ENCODE data around the gene ZNF296. TPM values are rescaled to one million over a fixed set of nuclear protein-coding genes. Genes with fewer than 3 reads are reported as not detected.
"Not testable (repeated sequence)": the region's sequence is repeated elsewhere in the genome, so short reads cannot be mapped to it uniquely, and the experiment has no call there.

ZNF296 gene
- total and polyA plus RNA-seq, 2 donors (not counting 3 experiments of a cell fraction or from before 2014, with no cell fraction given), result 0.35 to 1.8 TPM

DNA sequence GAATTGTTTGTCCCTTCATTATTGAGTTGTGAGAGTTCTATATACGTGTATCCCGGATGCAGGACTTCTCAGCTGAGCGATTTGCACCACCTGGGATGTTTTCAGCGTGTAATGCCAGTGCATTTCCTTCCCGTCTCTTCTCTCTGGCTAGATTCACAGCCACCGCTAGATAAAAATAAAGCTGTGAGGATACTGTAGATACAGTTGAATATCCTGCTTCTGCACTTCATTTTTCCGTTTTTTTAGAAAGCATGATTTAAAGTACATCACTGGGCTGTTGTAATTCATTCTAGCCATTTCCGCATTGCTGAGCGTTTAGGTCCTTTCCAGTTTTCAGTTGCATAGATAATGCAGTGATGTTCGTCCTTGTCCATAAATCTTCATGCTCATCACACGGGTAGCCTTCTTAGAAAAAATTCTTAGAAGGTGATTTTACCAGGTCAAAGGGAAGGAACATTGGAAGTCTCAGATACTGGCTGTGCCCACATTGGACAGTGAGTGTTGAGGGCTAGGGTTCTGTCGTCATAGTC is 31.4 kb upstream of the ZNF296 start:
- no peak overlapping the region for H2AFZ ChIP-seq (ENCODE audit: low read depth, low read length)
- DNase-seq (ENCODE audit: low read depth, low spot score), result no peak
- POLR2A ChIA-PET, result no interaction called here
- no peaks in the 10 kb centered on the region for H3K9me3 ChIP-seq (replicated peaks; ENCODE audit: control insufficient read depth, insufficient read depth, low read length)
- no TSS peak for BruUV-seq (replicated peaks)
- H3K9me1 ChIP-seq (replicated peaks; ENCODE audit: control insufficient read depth, extremely low read depth, insufficient read depth, low read length), result no peaks in the 10 kb centered on the region
- no peak for TF ChIP-seq MYC (IDR thresholded peaks at IDR 0.05; ENCODE audit: low read depth, low read length)
- no peak for TF ChIP-seq GATA2 (IDR thresholded peaks at IDR 0.05; ENCODE audit: insufficient read depth, insufficient read length, low read depth, low read length)
- TF ChIP-seq, protein P1, sequence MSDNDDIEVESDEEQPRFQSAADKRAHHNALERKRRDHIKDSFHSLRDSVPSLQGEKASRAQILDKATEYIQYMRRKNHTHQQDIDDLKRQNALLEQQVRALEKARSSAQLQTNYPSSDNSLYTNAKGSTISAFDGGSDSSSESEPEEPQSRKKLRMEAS (IDR thresholded peaks at IDR 0.05; ENCODE audit: insufficient read depth, insufficient read length), result no peak
- no peak for TF ChIP-seq POLR2AphosphoS5 (IDR thresholded peaks at IDR 0.05; ENCODE audit: insufficient read depth, low read depth, low read length)
- no peak for TF ChIP-seq POLR2A (IDR thresholded peaks at IDR 0.05; ENCODE audit: low read depth, low read length)
- no peak for TF ChIP-seq JUN (IDR thresholded peaks at IDR 0.05; ENCODE audit: borderline replicate concordance, insufficient read depth, insufficient read length, low read depth)
- TF ChIP-seq EZH2 (IDR thresholded peaks at IDR 0.05; ENCODE audit: borderline replicate concordance, low read depth, low read length, severe bottlenecking), result no peak
- no peak for TF ChIP-seq FOS (IDR thresholded peaks at IDR 0.05; ENCODE audit: borderline replicate concordance, insufficient read depth, low read length)
- TF ChIP-seq, protein P2, sequence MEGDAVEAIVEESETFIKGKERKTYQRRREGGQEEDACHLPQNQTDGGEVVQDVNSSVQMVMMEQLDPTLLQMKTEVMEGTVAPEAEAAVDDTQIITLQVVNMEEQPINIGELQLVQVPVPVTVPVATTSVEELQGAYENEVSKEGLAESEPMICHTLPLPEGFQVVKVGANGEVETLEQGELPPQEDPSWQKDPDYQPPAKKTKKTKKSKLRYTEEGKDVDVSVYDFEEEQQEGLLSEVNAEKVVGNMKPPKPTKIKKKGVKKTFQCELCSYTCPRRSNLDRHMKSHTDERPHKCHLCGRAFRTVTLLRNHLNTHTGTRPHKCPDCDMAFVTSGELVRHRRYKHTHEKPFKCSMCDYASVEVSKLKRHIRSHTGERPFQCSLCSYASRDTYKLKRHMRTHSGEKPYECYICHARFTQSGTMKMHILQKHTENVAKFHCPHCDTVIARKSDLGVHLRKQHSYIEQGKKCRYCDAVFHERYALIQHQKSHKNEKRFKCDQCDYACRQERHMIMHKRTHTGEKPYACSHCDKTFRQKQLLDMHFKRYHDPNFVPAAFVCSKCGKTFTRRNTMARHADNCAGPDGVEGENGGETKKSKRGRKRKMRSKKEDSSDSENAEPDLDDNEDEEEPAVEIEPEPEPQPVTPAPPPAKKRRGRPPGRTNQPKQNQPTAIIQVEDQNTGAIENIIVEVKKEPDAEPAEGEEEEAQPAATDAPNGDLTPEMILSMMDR (IDR thresholded peaks at IDR 0.05; ENCODE audit: extremely low read depth in 1 of 2, insufficient read depth in 1 of 2, low read depth in 1 of 2, low read length in 2 of 2), result no peak
- CTCF ChIA-PET, result interaction anchor here (0.6 kb wide), 1 partner anchor 189 kb away, joined by 4 read pairs; no protein-coding TSS in a partner anchor
- H3K9ac ChIP-seq (replicated peaks; ENCODE audit: extremely low read depth, insufficient read depth, low read length), result no peak overlapping the region
- dilution Hi-C loops (cut with MboI; ENCODE audit: extremely low pct_ligation_motif_present, low sequenced_read_pairs), result no loop called here
- H4K20me1 ChIP-seq (replicated peaks; ENCODE audit: control insufficient read depth, extremely low read depth, insufficient read depth, low read length), result no peaks in the 10 kb centered on the region
- FAIRE-seq, result no peak
- H3K4me1 ChIP-seq (ENCODE audit: control insufficient read depth, extremely low read depth, insufficient read depth, low read length), result no peaks in the 10 kb centered on the region
- H3K27ac ChIP-seq (ENCODE audit: insufficient read depth, low read depth, low read length), result no peak overlapping the region
- H3K36me3 ChIP-seq (ENCODE audit: control insufficient read depth in 2 of 2, extremely low read depth in 1 of 2, insufficient read depth in 2 of 2, low read length in 2 of 2), result no peaks in the 10 kb centered on the region
- H3K79me2 ChIP-seq (ENCODE audit: control insufficient read depth, insufficient read depth, low read length), result peaks cover 65% of the 10 kb centered on the region
- intact Hi-C loops (cut with micrococcal nuclease), result no loop called here
- no peak overlapping the region for H3K4me2 ChIP-seq (ENCODE audit: insufficient read depth, low read length)
- no peak overlapping the region for H3K4me3 ChIP-seq (replicated peaks in 1 of 3; ENCODE audit: insufficient read depth in 1 of 3, low read depth in 1 of 3, low read length in 3 of 3)
- H3K27me3 ChIP-seq (ENCODE audit: control insufficient read depth in 2 of 2, insufficient read depth in 2 of 2, low read length in 2 of 2), result no peaks in the 10 kb centered on the region

DNA sequence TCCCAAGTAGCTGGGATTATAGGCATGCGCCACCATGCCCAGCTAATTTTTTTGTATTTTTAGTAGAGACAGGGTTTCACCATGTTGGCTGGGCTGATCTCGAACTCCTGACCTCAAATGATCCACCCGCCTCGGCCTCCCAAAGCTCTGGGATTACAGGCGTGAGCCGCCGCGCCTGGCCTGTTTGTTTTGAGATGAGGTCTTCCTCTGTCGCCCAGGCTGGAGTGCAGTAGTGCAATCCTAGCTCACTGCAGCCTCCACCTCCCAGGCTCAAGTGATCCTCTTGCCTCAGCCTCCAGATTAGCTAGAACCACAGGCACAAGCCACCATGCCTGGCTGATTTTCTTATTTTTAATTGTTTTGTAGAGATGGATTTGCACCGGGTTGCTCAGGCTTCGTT is 30.1 kb upstream of the ZNF296 start:
- H3K36me3 ChIP-seq (ENCODE audit: control insufficient read depth in 2 of 2, extremely low read depth in 1 of 2, insufficient read depth in 2 of 2, low read length in 2 of 2); H3K27me3 ChIP-seq (ENCODE audit: control insufficient read depth in 2 of 2, insufficient read depth in 2 of 2, low read length in 2 of 2); H3K9me1 ChIP-seq (replicated peaks; ENCODE audit: control insufficient read depth, extremely low read depth, insufficient read depth, low read length); H3K27ac ChIP-seq (ENCODE audit: insufficient read depth, low read depth, low read length); H3K4me1 ChIP-seq (ENCODE audit: control insufficient read depth, extremely low read depth, insufficient read depth, low read length); FAIRE-seq; H4K20me1 ChIP-seq (replicated peaks; ENCODE audit: control insufficient read depth, extremely low read depth, insufficient read depth, low read length); H3K4me3 ChIP-seq (replicated peaks in 1 of 3; ENCODE audit: insufficient read depth in 1 of 3, low read depth in 1 of 3, low read length in 3 of 3); DNase-seq (ENCODE audit: low read depth, low spot score); CTCF ChIA-PET; H3K9ac ChIP-seq (replicated peaks; ENCODE audit: extremely low read depth, insufficient read depth, low read length); H3K9me3 ChIP-seq (replicated peaks; ENCODE audit: control insufficient read depth, insufficient read depth, low read length); H3K4me2 ChIP-seq (ENCODE audit: insufficient read depth, low read length); dilution Hi-C loops (cut with MboI; ENCODE audit: extremely low pct_ligation_motif_present, low sequenced_read_pairs); H2AFZ ChIP-seq (ENCODE audit: low read depth, low read length); intact Hi-C loops (cut with micrococcal nuclease); POLR2A ChIA-PET; BruUV-seq (replicated peaks): not testable (repeated sequence)
- H3K79me2 ChIP-seq (ENCODE audit: control insufficient read depth, insufficient read depth, low read length), result peaks cover 68% of the 10 kb centered on the region
